NK-92 (cell line): ENCODE results near the gene ATP8A1.
"Not testable (repeated sequence)": the region's sequence is repeated elsewhere in the genome, so short reads cannot be mapped to it uniquely, and the experiment has no call there.

ENCODE experiments used
- DNase-seq: peaks from one replicate; lab custom pipeline; 2025; ENCODE audit not compliant: unreplicated experiment; lab: John Stamatoyannopoulos, UW

Gene ATP8A1

DNA sequence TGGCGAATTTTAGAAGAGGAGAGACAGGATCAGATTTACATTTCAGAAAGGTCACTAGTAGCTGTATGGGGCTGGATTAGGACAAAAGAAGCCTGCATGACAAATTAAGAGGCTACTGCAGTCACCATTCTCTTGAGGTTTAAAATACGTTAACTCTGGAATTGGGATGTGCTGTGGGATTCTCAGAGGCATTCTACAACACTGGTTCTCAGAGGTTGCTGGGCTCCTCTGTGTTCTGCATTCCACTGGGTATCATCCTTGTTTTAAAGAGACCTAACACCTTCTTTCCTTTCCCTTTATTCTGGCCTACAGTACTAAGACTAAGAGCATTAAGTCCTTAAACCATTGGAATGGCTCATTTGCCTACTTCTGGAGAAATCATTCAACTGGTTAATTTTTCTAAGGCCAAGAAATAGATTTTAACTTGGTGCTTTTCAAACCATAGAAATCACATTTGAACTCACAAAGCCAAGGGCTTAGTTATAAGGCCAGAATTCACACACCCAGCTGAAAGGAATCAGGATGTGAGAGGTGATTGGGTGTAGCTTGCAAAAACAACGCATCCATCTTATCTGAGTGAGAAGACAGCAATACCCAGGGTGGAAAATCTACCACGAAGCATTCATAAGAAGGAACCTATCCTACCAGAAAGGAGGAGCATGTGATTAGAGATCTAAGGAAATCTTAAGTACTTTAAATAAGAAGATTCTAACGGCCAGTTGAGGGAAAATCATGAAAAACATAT, 143.0 kb downstream of the ATP8A1 start:
- DNase-seq: no peak

GRCh38 chr4:42512226-42512625, 144.7 kb downstream of the ATP8A1 start:
- no peak for DNase-seq

- DNase-seq: no peak
Measured at GRCh38 chr4:42510225-42510624, 146.7 kb downstream of the ATP8A1 start.

DNA sequence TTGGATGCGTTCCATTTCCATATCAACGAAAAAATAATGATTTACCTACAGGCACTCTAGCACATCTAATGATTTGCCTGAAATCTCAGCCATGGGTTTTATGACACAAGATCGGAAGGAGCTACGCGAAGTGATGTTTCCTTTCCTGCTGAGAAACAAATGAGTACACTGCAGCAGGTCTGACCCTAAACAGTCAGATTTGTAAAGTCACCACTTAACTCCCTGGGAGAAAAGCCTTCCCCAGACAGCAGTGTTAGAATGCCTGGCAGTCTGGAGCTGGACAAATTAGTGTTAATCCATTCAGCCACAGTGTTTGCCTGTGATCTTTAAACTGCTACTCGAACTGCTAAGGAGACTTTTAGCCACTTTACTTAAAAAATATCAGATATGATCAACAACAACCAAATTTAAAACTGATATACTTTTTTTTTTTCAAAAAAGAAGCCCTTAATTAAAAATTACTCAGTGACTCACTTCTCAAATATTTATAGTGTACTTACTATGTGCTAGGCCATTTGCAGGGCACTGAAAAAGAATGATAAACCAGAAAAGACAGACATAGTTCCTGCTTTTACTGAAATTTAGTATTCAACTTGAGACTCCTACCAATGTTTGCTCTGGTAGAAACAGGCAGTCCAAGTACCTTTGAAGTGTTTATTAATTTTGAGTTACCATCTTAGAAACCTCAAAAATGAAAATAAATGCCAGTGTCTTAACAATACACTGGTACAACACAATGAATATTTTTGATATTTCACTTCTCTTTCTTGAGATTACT, 155.1 kb downstream of the ATP8A1 start:
- DNase-seq: no peak

- DNase-seq: no peak
Measured at GRCh38 chr4:42498040-42498439, 158.9 kb downstream of the ATP8A1 start.

- no peak for DNase-seq
Measured at GRCh38 chr4:42497142-42497910, 159.6 kb downstream of the ATP8A1 start.

DNA sequence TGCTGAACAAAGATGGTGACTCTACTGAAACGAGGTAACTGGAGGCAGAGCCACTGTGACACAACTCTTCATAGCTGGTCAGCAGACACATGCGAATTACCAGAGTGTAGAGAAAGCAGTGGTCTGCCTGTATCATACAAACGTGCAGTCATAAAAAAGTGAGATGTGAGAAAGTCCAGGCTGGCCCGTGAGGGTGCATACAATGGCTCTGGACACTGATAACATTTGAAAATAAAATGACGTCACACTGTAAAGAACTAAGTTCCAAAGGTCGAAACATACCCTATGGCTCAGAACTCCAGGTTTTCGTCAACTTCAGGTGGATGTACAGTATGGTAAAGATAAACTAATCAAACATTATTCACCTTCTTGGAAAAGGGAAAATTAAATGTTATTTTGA, 163.9 kb downstream of the ATP8A1 start:
- DNase-seq: no peak

DNA sequence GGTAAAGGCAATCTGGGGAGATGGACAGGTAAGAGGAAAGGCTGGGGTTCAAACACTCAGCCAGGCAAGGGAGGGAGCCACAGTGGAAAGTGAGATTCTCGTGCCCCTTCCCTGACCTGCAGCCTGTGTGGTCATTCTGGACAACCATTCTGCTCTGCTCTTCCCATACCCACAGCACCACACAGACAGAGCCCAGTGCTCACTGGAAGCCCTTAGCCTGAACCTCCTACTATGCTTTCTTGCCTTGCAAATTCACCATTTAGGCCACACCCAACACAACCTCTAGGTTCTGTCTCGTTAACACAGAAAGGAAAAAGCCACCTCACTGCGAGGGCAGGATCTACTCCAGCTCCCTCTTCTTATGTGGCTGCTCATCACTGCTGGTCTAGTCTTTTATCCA, 166.9 kb downstream of the ATP8A1 start:
- no peak for DNase-seq

DNA sequence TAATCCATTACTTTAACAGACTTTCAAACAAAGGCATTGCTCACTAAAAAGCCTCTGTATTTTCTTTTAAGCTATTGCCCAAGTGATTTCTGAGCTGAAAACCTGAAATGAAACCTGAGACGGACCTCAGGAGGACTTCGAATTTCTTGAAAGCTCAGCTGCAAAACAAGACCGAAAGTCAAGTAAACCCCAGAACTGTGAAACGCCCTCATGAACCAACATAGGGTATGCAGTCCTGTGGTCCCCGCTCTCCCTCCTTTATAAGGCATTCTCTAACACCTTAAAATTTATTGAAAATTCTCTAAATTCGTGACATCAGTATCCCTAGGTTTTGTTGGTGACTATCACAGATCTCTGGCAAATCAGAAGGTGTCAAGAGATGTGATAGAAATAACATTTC, 167.8 kb downstream of the ATP8A1 start:
- no peak for DNase-seq

DNA sequence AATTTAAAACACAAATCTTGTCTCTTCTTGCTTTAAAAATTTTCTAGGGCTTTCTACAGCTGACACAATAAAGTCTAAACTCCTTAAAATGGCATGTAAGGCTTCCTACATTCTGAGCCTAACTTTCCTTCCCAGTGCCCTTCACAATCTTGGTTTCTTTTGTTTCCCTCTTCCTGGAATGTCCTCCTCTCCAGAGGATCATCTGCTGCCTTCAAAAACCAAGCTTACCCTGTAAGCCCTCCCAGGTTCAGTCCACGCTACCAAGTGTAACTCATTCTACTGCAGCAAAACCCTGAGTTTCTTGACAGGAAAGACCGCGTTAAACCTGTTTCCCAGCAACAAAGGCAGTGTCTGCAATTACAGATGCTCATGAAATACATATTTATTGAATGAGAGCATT, 168.4 kb downstream of the ATP8A1 start:
- DNase-seq: no peak

- no peak for DNase-seq
Measured at GRCh38 chr4:42488114-42488513, 168.8 kb downstream of the ATP8A1 start.

- no peak for DNase-seq
Measured at GRCh38 chr4:42487230-42487629, 169.7 kb downstream of the ATP8A1 start.

DNA sequence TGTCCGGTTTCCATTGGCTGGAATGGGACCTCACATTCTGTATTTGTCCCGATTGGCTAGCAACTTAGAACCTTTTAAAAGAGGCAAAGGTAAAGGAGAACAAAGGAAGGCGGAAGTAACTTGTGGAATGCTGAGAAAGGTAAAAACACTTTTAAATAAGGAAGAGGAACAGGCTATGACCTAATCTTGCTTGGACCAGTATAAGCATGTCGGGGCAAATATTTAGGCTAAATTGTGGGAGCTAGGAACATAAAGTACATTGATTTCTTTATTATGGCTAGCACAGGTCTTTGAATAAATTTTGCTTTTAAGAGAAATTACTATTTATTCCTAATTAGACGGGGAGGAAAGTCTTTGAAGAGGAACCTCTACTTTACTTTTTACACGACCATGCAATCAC, 170.7 kb downstream of the ATP8A1 start:
- DNase-seq: not testable (repeated sequence)

- no peak for DNase-seq
Measured at GRCh38 chr4:42484630-42485029, 172.3 kb downstream of the ATP8A1 start.

DNA sequence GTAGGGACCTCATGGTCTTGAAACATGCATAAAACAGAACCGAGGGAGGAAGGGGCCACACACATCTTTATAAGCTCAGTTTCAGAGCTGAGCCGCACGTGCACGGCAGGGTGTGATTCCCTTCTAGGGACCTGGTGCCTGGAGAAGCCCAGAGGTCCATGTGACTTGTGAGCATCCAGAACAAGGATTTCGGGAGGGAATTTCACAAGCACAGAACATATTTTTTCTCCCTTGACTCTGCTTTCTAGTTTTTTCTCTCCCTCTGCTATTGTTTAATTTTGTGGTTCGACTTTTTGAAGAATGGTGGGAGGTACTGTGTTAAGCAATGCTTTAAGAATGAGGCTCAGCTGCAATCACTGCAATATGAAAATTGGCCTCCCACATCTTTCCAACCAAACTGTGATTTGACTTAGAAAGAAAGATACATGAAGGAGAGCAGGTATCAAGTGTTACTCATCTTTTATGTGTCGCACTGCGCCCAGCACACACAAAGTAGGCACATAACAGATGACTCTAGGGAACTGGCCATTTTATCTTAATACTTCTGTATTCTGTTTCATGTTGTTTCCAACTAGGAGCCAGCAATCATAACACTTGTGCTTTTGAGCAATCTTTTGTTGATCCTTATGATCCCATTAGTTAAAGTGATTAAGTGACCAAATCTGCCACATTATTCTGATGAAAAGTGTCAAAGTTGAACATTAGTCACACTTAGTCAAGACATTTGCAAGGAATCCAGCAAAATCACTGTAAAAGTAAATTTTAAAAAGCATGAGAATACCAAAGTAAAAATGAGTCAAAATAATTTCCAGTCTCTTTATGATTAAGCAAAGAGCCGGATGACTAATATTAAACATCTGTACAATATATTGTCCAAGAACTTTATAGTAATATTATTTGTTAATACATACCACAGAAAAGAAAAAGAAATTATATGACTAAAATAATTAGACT, 173.2 kb downstream of the ATP8A1 start:
- DNase-seq: no peak

- no peak for DNase-seq
Measured at GRCh38 chr4:42482516-42483327, 174.2 kb downstream of the ATP8A1 start.

- DNase-seq: no peak
Measured at GRCh38 chr4:42480717-42481116, 176.2 kb downstream of the ATP8A1 start.

- no peak for DNase-seq
Measured at GRCh38 chr4:42480281-42480680, 176.6 kb downstream of the ATP8A1 start.

- no peak for DNase-seq
Measured at GRCh38 chr4:42478946-42479345, 178.0 kb downstream of the ATP8A1 start.

GRCh38 chr4:42478509-42478908, 178.4 kb downstream of the ATP8A1 start:
- no peak for DNase-seq
